Muscle layer of duodenum (tissue), 2 donors: ENCODE measurements around the gene ADAMTS6.

ENCODE experiments used
- H3K27ac ChIP-seq: one replicate; pipeline ENCODE4 v1.7.0; 2013; ENCODE audit warnings: mild to moderate bottlenecking, low read length
- H3K27me3 ChIP-seq: one replicate; pipeline ENCODE4 v1.7.0; 2013; ENCODE audit warnings: low read depth, mild to moderate bottlenecking, control low read depth, low read length
- H3K36me3 ChIP-seq, 2 donors: one replicate each; pipeline ENCODE4 v1.7.0; 2013; ENCODE audit warnings: low read length in 2 of 2, control low read depth in 1 of 2, mild to moderate bottlenecking in 1 of 2; ENCODE audit not compliant: insufficient read depth in 2 of 2, control insufficient read depth in 1 of 2
- H3K4me1 ChIP-seq, 2 donors: one replicate each; pipeline ENCODE4 v1.7.0; 2013; ENCODE audit warnings: low read length in 2 of 2, mild to moderate bottlenecking in 2 of 2, control low read depth in 1 of 2, moderate library complexity in 1 of 2; ENCODE audit not compliant: insufficient read depth in 2 of 2, control insufficient read depth in 1 of 2
- H3K4me3 ChIP-seq, 2 donors: one replicate each; pipeline ENCODE4 v1.7.0; 2013; ENCODE audit warnings: low read length in 2 of 2, low read depth in 1 of 2, mild to moderate bottlenecking in 1 of 2
- H3K9me3 ChIP-seq, 2 donors: one replicate each; pipeline ENCODE4 v1.7.0; 2013; ENCODE audit warnings: low read length in 2 of 2, control low read depth in 1 of 2, mild to moderate bottlenecking in 1 of 2; ENCODE audit not compliant: control insufficient read depth in 1 of 2
- donor health status: healthy.

The ADAMTS6 gene

GRCh38 chr5:65113771-65114170 lies 367.9 kb downstream of the ADAMTS6 start:
- Histone ChIP-seq H3K4me1 (no peaks in the 10 kb centered on the region), H3K9me3 (peaks cover 0 to 5% of the 10 kb centered on the region in 2 donors), H3K4me3 (no peak overlapping the region), H3K27me3 (no peaks in the 10 kb centered on the region), H3K27ac (no peak overlapping the region), H3K36me3 (no peaks in the 10 kb centered on the region)

GRCh38 chr5:65111961-65112658 lies 369.6 kb downstream of the ADAMTS6 start:
- H3K4me1 ChIP-seq, result no peaks in the 10 kb centered on the region
- H3K36me3 ChIP-seq, result no peaks in the 10 kb centered on the region
- H3K4me3 ChIP-seq, result no peak overlapping the region
- H3K27me3 ChIP-seq, result no peaks in the 10 kb centered on the region
- no peak overlapping the region for H3K27ac ChIP-seq
- no peaks in the 10 kb centered on the region for H3K9me3 ChIP-seq

- H3K36me3 ChIP-seq, result no peaks in the 10 kb centered on the region
- no peak overlapping the region for H3K27ac ChIP-seq
- H3K4me3 ChIP-seq, result no peak overlapping the region
- H3K27me3 ChIP-seq, result no peaks in the 10 kb centered on the region
- H3K9me3 ChIP-seq, result no peaks in the 10 kb centered on the region
- H3K4me1 ChIP-seq, result no peaks in the 10 kb centered on the region
These were observed 372.7 kb downstream of the ADAMTS6 start for GRCh38 chr5:65108786-65109743.

GRCh38 chr5:65105301-65105700 lies 376.4 kb downstream of the ADAMTS6 start:
- Histone ChIP-seq H3K36me3 (no peaks in the 10 kb centered on the region), H3K4me1 (peaks cover 7 to 8% of the 10 kb centered on the region in 2 donors), H3K9me3 (no peaks in the 10 kb centered on the region), H3K27me3 (no peaks in the 10 kb centered on the region), H3K4me3 (no peak overlapping the region), H3K27ac (no peak overlapping the region)

- Histone ChIP-seq H3K4me1 (peaks cover 7 to 8% of the 10 kb centered on the region in 2 donors), H3K27ac (no peak overlapping the region), H3K27me3 (no peaks in the 10 kb centered on the region), H3K4me3 (no peak overlapping the region), H3K9me3 (no peaks in the 10 kb centered on the region), H3K36me3 (no peaks in the 10 kb centered on the region)
These were observed 376.9 kb downstream of the ADAMTS6 start for GRCh38 chr5:65104831-65105230.

- Histone ChIP-seq H3K4me1 (peaks cover 7 to 8% of the 10 kb centered on the region in 2 donors), H3K4me3 (peak overlapping the region; percentile 66 to 67), H3K36me3 (no peaks in the 10 kb centered on the region), H3K27ac (peak overlapping the region; percentile 65), H3K9me3 (no peaks in the 10 kb centered on the region), H3K27me3 (no peaks in the 10 kb centered on the region)
These were observed 377.8 kb downstream of the ADAMTS6 start for GRCh38 chr5:65103756-65104440.

- Histone ChIP-seq H3K9me3 (no peaks in the 10 kb centered on the region), H3K27me3 (no peaks in the 10 kb centered on the region), H3K4me1 (peaks cover 7 to 8% of the 10 kb centered on the region in 2 donors), H3K4me3 (peak overlapping the region; percentile 66 to 67), H3K27ac (peak overlapping the region; percentile 67), H3K36me3 (no peaks in the 10 kb centered on the region)
These were observed 378.6 kb downstream of the ADAMTS6 start for GRCh38 chr5:65102976-65103711.

GRCh38 chr5:65102371-65102975 lies 379.2 kb downstream of the ADAMTS6 start:
- Histone ChIP-seq H3K4me3 (peak overlapping the region; percentile 54 to 66), H3K27me3 (no peaks in the 10 kb centered on the region), H3K4me1 (peaks cover 7 to 8% of the 10 kb centered on the region in 2 donors), H3K36me3 (no peaks in the 10 kb centered on the region), H3K9me3 (no peaks in the 10 kb centered on the region), H3K27ac (peak overlapping the region; percentile 67)

- no peak overlapping the region for H3K4me3 ChIP-seq
- H3K36me3 ChIP-seq, result no peaks in the 10 kb centered on the region
- H3K27ac ChIP-seq, result no peak overlapping the region
- no peaks in the 10 kb centered on the region for H3K27me3 ChIP-seq
- peaks cover 7 to 8% of the 10 kb centered on the region in 2 donors for H3K4me1 ChIP-seq
- no peaks in the 10 kb centered on the region for H3K9me3 ChIP-seq
These were observed 380.1 kb downstream of the ADAMTS6 start for GRCh38 chr5:65101632-65102100.

- no peaks in the 10 kb centered on the region for H3K36me3 ChIP-seq
These were observed 380.6 kb downstream of the ADAMTS6 start for GRCh38 chr5:65100911-65101631.

More at GRCh38 chr5:65100911-65101631, 380.6 kb downstream of the ADAMTS6 start:
- Histone ChIP-seq H3K27ac (no peak overlapping the region), H3K27me3 (no peaks in the 10 kb centered on the region), H3K4me3 (no peak overlapping the region), H3K4me1 (peaks cover 7 to 8% of the 10 kb centered on the region in 2 donors), H3K9me3 (no peaks in the 10 kb centered on the region)
